CD14-positive monocyte (primary cell): ENCODE data around the gene CYTL1. TPM values are rescaled to one million over a fixed set of nuclear protein-coding genes. Genes with fewer than 3 reads are reported as not detected.

ENCODE experiments used
- DNase-seq, 3 donors: peaks; one replicate each; pipeline ENCODE4 v3.0.0-alpha.2; 2011 to 2022
- H2AFZ ChIP-seq: 2 replicates; pipeline ENCODE4 v1.6.0; 2012; ENCODE audit warnings: mild to moderate bottlenecking, low read depth, low read length, inconsistent platforms; ENCODE audit not compliant: insufficient read depth, poor library complexity, severe bottlenecking
- H3K27ac ChIP-seq, 2 donors: 1 replicate in 1 of 2; 2 replicates in 1 of 2; pipeline ENCODE4 v1.5.1; 2012 to 2013; ENCODE audit warnings: low read length in 2 of 2, control low read depth in 1 of 2, inconsistent platforms in 1 of 2, low read depth in 1 of 2, mild to moderate bottlenecking in 1 of 2
- H3K27me3 ChIP-seq, 2 donors: one replicate each; pipeline versions ENCODE4 v1.6.0 to v1.6.1; 2011 to 2013; ENCODE audit warnings: low read length in 2 of 2; ENCODE audit not compliant: control insufficient read depth in 2 of 2, insufficient read depth in 2 of 2
- H3K36me3 ChIP-seq, 2 donors: replicated peaks in 1 of 2; 1 replicate in 1 of 2; 2 replicates in 1 of 2; pipeline versions ENCODE4 v1.5.1 to v1.6.1; 2012 to 2013; ENCODE audit warnings: low read length in 2 of 2, control low read depth in 1 of 2, inconsistent platforms in 1 of 2, mild to moderate bottlenecking in 1 of 2; ENCODE audit not compliant: insufficient read depth in 2 of 2, control insufficient read depth in 1 of 2
- H3K4me1 ChIP-seq, 2 donors: 1 replicate in 1 of 2; 2 replicates in 1 of 2; pipeline versions ENCODE4 v1.5.1 to v1.6.1; 2012 to 2013; ENCODE audit warnings: low read length in 2 of 2, control low read depth in 1 of 2, inconsistent platforms in 1 of 2, mild to moderate bottlenecking in 1 of 2, moderate library complexity in 1 of 2; ENCODE audit not compliant: insufficient read depth in 2 of 2, control insufficient read depth in 1 of 2
- H3K4me2 ChIP-seq: replicated peaks from 2 replicates; pipeline ENCODE3; 2012; ENCODE audit warnings: low read length, moderate library complexity, mild to moderate bottlenecking; ENCODE audit not compliant: poor library complexity, severe bottlenecking; ENCODE audit errors: extremely low read depth
- H3K4me3 ChIP-seq, 3 experiments: fragments of 200-600 bp in 1 of 3; sonication (generic) in 1 of 3; replicated peaks in 1 of 3; 1 replicate in 2 of 3; 2 replicates in 1 of 3; pipeline ENCODE4 v1.5.1; 2011 to 2013; ENCODE audit warnings: low read length in 3 of 3, mild to moderate bottlenecking in 3 of 3, control low read depth in 2 of 3, low read depth in 2 of 3, inconsistent platforms in 1 of 3, moderate library complexity in 1 of 3
- H3K79me2 ChIP-seq: 2 replicates; pipeline ENCODE4 v1.6.0; 2012; ENCODE audit warnings: mild to moderate bottlenecking, control low read depth, inconsistent platforms, low read length, moderate library complexity; ENCODE audit not compliant: insufficient read depth
- H3K9ac ChIP-seq: 2 replicates; pipeline ENCODE4 v1.6.0; 2017; ENCODE audit warnings: low read length, mild to moderate bottlenecking; ENCODE audit not compliant: insufficient read depth, poor library complexity, severe bottlenecking
- H3K9me3 ChIP-seq, 2 donors: replicated peaks in 1 of 2; 1 replicate in 1 of 2; 2 replicates in 1 of 2; pipeline versions ENCODE4 v1.5.1 to v1.6.1; 2012 to 2013; ENCODE audit warnings: low read length in 2 of 2, control low read depth in 1 of 2; ENCODE audit not compliant: control insufficient read depth in 1 of 2, insufficient read depth in 1 of 2
- H4K20me1 ChIP-seq: 2 replicates; pipeline ENCODE4 v1.6.0; 2012; ENCODE audit warnings: mild to moderate bottlenecking, low read length, control low read depth, moderate library complexity; ENCODE audit not compliant: insufficient read depth
- H3K27ac Mint-ChIP-seq, 7 donors: one replicate each; pipeline ENCODE4 v1.8.0; 2020; ENCODE audit warnings: mild to moderate bottlenecking in 7 of 7, mixed read lengths in 7 of 7, moderate library complexity in 6 of 7, inconsistent platforms in 2 of 7
- H3K27me3 Mint-ChIP-seq, 3 donors: one replicate each; pipeline ENCODE4 v1.8.0; 2021 to 2022; ENCODE audit warnings: low read depth in 3 of 3, mild to moderate bottlenecking in 3 of 3, mixed read lengths in 3 of 3, moderate library complexity in 3 of 3, inconsistent platforms in 1 of 3
- H3K36me3 Mint-ChIP-seq, 2 donors: one replicate each; pipeline ENCODE4 v1.8.0; 2020; ENCODE audit warnings: mixed read lengths in 2 of 2, inconsistent platforms in 1 of 2, mild to moderate bottlenecking in 1 of 2
- H3K4me1 Mint-ChIP-seq: one replicate; pipeline ENCODE4 v1.8.0; 2020; ENCODE audit warnings: mild to moderate bottlenecking, mixed read lengths
- H3K4me3 Mint-ChIP-seq, 2 donors: one replicate each; pipeline ENCODE4 v1.8.0; 2020; ENCODE audit warnings: mild to moderate bottlenecking in 2 of 2, mixed read lengths in 2 of 2, moderate library complexity in 1 of 2
- H3K9me3 Mint-ChIP-seq, 7 donors: one replicate each; pipeline ENCODE4 v1.8.0; 2020 to 2022; ENCODE audit warnings: mixed read lengths in 7 of 7, mild to moderate bottlenecking in 6 of 7, moderate library complexity in 6 of 7, inconsistent platforms in 2 of 7
- CTCF ChIP-seq: fragments of 200-600 bp; IDR thresholded peaks from one replicate; pipeline ENCODE4 v1.8.0; 2022; ENCODE audit warnings: antibody characterized with exemption, mild to moderate bottlenecking
- WGBS: methylation state at CpG from one replicate; pipeline ENCODE4 v1.1.5; 2013; ENCODE audit warnings: missing lambda C conversion rate; ENCODE audit not compliant: insufficient coverage; 5-methylcytosine and 5-hydroxymethylcytosine counted together
- intact Hi-C, 2 donors: fragments of 100-400 bp; cut with micrococcal nuclease; formaldehyde crosslinking; loops; one replicate each; pipeline versions ENCODE4 v1.15.0 to v1.15.1; 2023
- polyA plus RNA-seq, 3 donors: library from polyadenylated mRNA; depleted of rRNA in 1 of 3; unstranded in 2 of 3; stranded (reverse) in 1 of 3; fragments of 300-500 nt in 2 of 3; fragments of >200 nt in 1 of 3; fragmentation: Illumina TruSeq in 2 of 3; gene quantifications; 1 replicate in 2 of 3; 2 replicates in 1 of 3; pipeline ENCODE4 v1.2.3, GENCODE V29; 2012 to 2021

Gene CYTL1
- polyA plus RNA-seq, 3 donors: 0.32 to 0.56 TPM; not detected in 1

- no peaks in the 10 kb centered on the region for H3K79me2 ChIP-seq
- TF ChIP-seq CTCF: no peak
- Mint-ChIP-seq H3K4me1 (peaks cover 32% of the 10 kb centered on the region), H3K4me3 (peak overlapping the region; percentile 97 to 99), H3K27ac (no peak overlapping the region), H3K27me3 (peaks cover 3 to 7% (median 7%) of the 10 kb centered on the region in 3 donors), H3K9me3 (peaks cover 0 to 2% (median 0%) of the 10 kb centered on the region in 7 donors), H3K36me3 (no peaks in the 10 kb centered on the region)
- intact Hi-C loops: loop anchor here in 1 of 2 donors (5.0 kb wide), 1 partner anchor 90 kb away; no protein-coding TSS in a partner anchor
- no peak overlapping the region for H3K27ac ChIP-seq
- no peaks in the 10 kb centered on the region for H3K36me3 ChIP-seq
- peak overlapping the region; percentile 66 for H3K9ac ChIP-seq
- H3K4me3 ChIP-seq: peak overlapping the region; percentile 52 to 85 (median 74)
- H3K27me3 ChIP-seq: peaks cover 0 to 9% of the 10 kb centered on the region in 2 donors
- WGBS: 0% methylated on average over 11 of the region's 18 CpGs
- H3K4me1 ChIP-seq: peaks cover 21 to 25% of the 10 kb centered on the region in 2 donors
- no peaks in the 10 kb centered on the region for H4K20me1 ChIP-seq
- DNase-seq: no peak
- H3K9me3 ChIP-seq: no peaks in the 10 kb centered on the region
- peak overlapping the region; percentile 99 for H3K4me2 ChIP-seq
- H2AFZ ChIP-seq: peak overlapping the region; percentile 91
These were observed 33.0 kb upstream of the CYTL1 start for GRCh38 chr4:5052204-5052702.

- Mint-ChIP-seq H3K4me3 (peak within 1 kb of the TSS; percentile 97 to 99), H3K27ac (peak within 1 kb of the TSS in 5 of 7 donors; percentile 60 to 85 (median 74)), H3K27me3 (peaks cover 3 to 7% (median 7%) of the 10 kb centered on the region in 3 donors), H3K36me3 (no peaks in the 10 kb centered on the region), H3K4me1 (peaks cover 38% of the 10 kb centered on the region), H3K9me3 (peaks cover 0 to 2% (median 0%) of the 10 kb centered on the region in 7 donors)
- Histone ChIP-seq H3K4me2 (peak within 1 kb of the TSS; percentile 99), H4K20me1 (no peaks in the 10 kb centered on the region), H3K4me1 (peaks cover 21 to 25% of the 10 kb centered on the region in 2 donors), H3K79me2 (no peaks in the 10 kb centered on the region), H2AFZ (peak within 1 kb of the TSS; percentile 91), H3K9ac (peak within 1 kb of the TSS; percentile 66), H3K27ac (peak within 1 kb of the TSS in 1 of 2 donors; percentile 15), H3K27me3 (peaks cover 0 to 9% of the 10 kb centered on the region in 2 donors), H3K36me3 (no peaks in the 10 kb centered on the region), H3K4me3 (peak within 1 kb of the TSS; percentile 52 to 85 (median 74)), H3K9me3 (no peaks in the 10 kb centered on the region)
- DNase-seq: peak in 2 of 3 donors; percentile 35 to 38
- intact Hi-C loops: loop anchor here in 1 of 2 donors (5.0 kb wide), 1 partner anchor 91 kb away; no protein-coding TSS in a partner anchor
- TF ChIP-seq CTCF: no peak
- under 1% methylated on average over 98 of the region's 103 CpGs for WGBS
These were observed 32.3 kb upstream of the CYTL1 start, which contains the start of gene STK32B for GRCh38 chr4:5051278-5052203. Gene STK32B, plus strand, starts transcription at chr4:5051480.
